K562 (cell line): ENCODE results near the gene ZNF362.

Experiments
- FOXA3 ChIP-seq, 2 experiments: fragments of 450-650 bp in 1 of 2; sonication (generic) in 1 of 2; formaldehyde crosslinking; IDR thresholded peaks in 1 of 2; conservative IDR thresholded peaks in 1 of 2; 2 replicates each; pipeline versions ENCODE4 v1.4.0 to v1.8.0; 2020 to 2022; ENCODE audit warnings: mild to moderate bottlenecking in 2 of 2, missing genetic modification reagents in 1 of 2
- HMG20B ChIP-seq: fragments of 250-450 bp; sonication (Bioruptor Pico); IDR thresholded peaks from 2 replicates; pipeline ENCODE4 v1.5.0; 2021; ENCODE audit warnings: mild to moderate bottlenecking
- NCOA2 ChIP-seq, 2 experiments: fragments of 450-650 bp; IDR thresholded peaks; 2 replicates each; pipeline ENCODE4 v1.6.1; 2018; ENCODE audit warnings: mild to moderate bottlenecking in 2 of 2, moderate library complexity in 1 of 2; ENCODE audit not compliant: partially characterized antibody in 2 of 2
- ZNF184 ChIP-seq: sonication (generic); formaldehyde crosslinking; IDR thresholded peaks from 2 replicates; pipeline ENCODE4 v1.5.0; 2020; ENCODE audit warnings: missing genetic modification reagents
- TF ChIP-seq, protein P1 (sequence below), 2 experiments: fragments of 450-650 bp; IDR thresholded peaks; 2 replicates each; pipeline ENCODE4 v1.6.1; 2016; ENCODE audit warnings: mild to moderate bottlenecking in 2 of 2, borderline replicate concordance in 1 of 2, low read depth in 1 of 2, moderate library complexity in 1 of 2
- TF ChIP-seq, protein P2 (sequence below), 3 experiments: IDR thresholded peaks in 2 of 3; conservative IDR thresholded peaks in 1 of 3; 2 replicates each; pipeline ENCODE4 v1.5.1; 2011 to 2012; ENCODE audit warnings: low read length in 3 of 3, mild to moderate bottlenecking in 3 of 3, control low read depth in 2 of 3, improper control_type of control experiment in 1 of 3, inconsistent platforms in 1 of 3, low read depth in 1 of 3, mixed read lengths in 1 of 3, moderate library complexity in 1 of 3; ENCODE audit not compliant: insufficient read depth in 2 of 3

DNA sequence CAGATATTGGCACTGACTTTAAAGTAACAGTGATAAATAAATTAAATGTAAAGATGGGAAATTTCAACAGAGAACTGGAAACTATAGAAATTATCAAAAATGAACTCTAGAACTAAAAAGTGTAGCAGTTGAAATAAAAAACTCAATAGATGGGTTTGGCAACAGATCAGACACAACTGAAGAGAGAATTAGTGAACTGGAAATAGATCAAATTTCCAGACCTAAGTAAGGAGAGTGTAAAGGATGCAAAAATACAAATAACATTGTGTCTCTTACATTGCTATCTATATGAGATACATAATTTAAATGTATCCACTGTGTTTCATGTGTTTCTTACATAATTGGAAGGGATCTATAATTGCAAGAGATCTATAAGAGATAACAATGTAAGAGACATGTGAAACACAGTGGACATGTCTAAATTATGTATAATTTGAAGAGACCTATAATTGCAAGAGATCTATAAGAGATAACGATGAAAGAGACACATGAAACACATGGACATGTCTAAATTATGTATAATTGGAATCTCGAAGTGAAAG, 32.1 kb upstream of the ZNF362 start:
- TF ChIP-seq FOXA3 (CRISPR knock-in tag; conservative IDR thresholded peaks at IDR 0.05 in 1 of 2, IDR thresholded peaks at IDR 0.05 in 1 of 2) (no peak), NCOA2 (IDR thresholded peaks at IDR 0.05; ENCODE audit: partially characterized antibody in 2 of 2) (no peak), HMG20B (CRISPR knock-in tag) (no peak), ZNF184 (CRISPR knock-in tag) (no peak)
- TF ChIP-seq, protein P1, sequence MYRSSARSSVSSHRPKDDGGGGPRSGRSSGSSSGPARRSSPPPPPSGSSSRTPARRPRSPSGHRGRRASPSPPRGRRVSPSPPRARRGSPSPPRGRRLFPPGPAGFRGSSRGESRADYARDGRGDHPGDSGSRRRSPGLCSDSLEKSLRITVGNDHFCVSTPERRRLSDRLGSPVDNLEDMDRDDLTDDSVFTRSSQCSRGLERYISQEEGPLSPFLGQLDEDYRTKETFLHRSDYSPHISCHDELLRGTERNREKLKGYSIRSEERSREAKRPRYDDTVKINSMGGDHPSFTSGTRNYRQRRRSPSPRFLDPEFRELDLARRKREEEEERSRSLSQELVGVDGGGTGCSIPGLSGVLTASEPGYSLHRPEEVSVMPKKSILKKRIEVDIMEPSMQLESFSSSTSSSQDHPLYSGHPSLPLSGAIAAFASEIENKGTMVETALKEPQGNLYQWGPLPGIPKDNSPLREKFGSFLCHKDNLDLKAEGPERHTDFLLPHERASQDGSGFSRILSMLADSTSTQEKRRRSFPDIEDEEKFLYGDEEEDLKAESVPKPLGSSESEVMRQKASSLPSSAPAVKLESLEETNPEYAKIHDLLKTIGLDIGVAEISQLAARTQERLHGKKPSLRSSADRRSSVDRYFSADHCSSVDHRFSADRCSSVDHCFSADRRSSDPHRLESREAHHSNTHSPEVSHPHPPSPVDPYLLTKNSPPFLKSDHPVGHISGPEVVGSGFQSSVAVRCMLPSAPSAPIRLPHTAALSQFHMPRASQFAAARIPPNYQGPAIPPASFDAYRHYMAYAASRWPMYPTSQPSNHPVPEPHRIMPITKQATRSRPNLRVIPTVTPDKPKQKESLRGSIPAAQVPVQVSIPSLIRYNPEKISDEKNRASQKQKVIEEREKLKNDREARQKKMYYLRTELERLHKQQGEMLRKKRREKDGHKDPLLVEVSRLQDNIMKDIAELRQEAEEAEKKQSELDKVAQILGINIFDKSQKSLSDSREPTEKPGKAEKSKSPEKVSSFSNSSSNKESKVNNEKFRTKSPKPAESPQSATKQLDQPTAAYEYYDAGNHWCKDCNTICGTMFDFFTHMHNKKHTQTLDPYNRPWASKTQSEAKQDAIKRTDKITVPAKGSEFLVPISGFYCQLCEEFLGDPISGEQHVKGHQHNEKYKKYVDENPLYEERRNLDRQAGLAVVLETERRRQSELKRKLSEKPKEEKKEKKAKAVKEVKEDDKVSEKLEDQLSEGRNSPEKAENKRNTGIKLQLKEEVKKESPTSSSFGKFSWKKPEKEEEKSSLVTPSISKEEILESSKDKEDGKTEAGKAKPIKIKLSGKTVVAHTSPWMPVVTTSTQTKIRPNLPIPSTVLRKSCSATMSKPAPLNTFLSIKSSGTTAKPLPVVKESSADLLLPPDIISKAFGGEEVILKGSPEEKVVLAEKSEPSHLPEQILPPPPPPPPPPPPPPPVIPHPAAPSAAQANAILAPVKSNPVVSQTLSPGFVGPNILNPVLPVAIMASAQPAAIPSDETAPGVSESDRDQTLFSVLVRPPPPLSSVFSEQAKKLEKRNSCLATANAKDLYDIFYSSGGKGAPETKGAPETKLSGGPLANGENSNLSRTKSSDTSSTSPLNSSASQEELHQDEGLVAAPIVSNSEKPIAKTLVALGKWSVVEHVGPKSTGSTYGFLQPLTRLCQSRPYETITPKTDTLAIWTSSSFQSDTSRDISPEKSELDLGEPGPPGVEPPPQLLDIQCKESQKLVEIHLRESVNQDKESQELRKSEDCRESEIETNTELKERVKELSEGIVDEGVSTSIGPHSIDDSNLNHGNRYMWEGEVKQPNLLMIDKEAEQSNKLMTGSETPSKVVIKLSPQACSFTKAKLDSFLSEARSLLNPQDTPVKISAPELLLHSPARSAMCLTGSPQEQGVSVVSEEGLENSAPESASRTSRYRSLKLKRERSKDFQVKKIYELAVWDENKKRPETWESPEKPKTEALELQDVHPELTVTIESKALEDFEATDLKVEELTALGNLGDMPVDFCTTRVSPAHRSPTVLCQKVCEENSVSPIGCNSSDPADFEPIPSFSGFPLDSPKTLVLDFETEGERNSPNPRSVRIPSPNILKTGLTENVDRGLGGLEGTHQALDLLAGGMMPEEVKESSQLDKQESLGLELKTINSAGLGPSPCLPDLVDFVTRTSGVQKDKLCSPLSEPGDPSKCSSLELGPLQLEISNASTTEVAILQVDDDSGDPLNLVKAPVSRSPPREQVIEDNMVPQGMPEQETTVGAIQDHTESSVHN (IDR thresholded peaks at IDR 0.05; ENCODE audit: borderline replicate concordance in 1 of 2, low read depth in 1 of 2), result no peak
- TF ChIP-seq, protein P2, sequence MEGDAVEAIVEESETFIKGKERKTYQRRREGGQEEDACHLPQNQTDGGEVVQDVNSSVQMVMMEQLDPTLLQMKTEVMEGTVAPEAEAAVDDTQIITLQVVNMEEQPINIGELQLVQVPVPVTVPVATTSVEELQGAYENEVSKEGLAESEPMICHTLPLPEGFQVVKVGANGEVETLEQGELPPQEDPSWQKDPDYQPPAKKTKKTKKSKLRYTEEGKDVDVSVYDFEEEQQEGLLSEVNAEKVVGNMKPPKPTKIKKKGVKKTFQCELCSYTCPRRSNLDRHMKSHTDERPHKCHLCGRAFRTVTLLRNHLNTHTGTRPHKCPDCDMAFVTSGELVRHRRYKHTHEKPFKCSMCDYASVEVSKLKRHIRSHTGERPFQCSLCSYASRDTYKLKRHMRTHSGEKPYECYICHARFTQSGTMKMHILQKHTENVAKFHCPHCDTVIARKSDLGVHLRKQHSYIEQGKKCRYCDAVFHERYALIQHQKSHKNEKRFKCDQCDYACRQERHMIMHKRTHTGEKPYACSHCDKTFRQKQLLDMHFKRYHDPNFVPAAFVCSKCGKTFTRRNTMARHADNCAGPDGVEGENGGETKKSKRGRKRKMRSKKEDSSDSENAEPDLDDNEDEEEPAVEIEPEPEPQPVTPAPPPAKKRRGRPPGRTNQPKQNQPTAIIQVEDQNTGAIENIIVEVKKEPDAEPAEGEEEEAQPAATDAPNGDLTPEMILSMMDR (IDR thresholded peaks at IDR 0.05 in 2 of 3, conservative IDR thresholded peaks at IDR 0.05 in 1 of 3; ENCODE audit: insufficient read depth in 2 of 3, low read depth in 1 of 3, low read length in 3 of 3), result no peak
